H1 (cell line): ENCODE data around the gene CADM1. TPM values are rescaled to one million over a fixed set of nuclear protein-coding genes. Genes with fewer than 3 reads are reported as not detected.

Source experiments
- CTCF ChIA-PET: fragments of 300-600 bp; sonication (Branson Sonifier 250); formaldehyde crosslinking; loops from one replicate; lab custom pipeline; 2021; ENCODE audit not compliant: partially characterized antibody; lab: Charles Lee
- POLR2A ChIA-PET: fragments of 300-600 bp; sonication (Branson Sonifier 250); formaldehyde crosslinking; loops from one replicate; lab custom pipeline; 2021; ENCODE audit warnings: inconsistent platforms; ENCODE audit not compliant: partially characterized antibody; lab: Charles Lee
- DNase-seq, 2 experiments: peaks; one replicate each; pipeline versions ENCODE4 v3.0.0 to v3.0.0-alpha.2; 2010 to 2022; ENCODE audit warnings: low spot score in 2 of 2, low read depth in 1 of 2, mixed read lengths in 1 of 2
- FAIRE-seq: peaks from 2 replicates; lab custom pipeline; 2011; peaks lifted over from hg19 to GRCh38; lab: Jason Lieb, UNC
- H2AFZ ChIP-seq: 2 replicates; pipeline ENCODE4 v1.8.1; 2012; ENCODE audit warnings: low read length, inconsistent platforms
- H2AK5ac ChIP-seq: 2 replicates; pipeline ENCODE4 v1.6.1; 2013; ENCODE audit warnings: low read depth, low read length
- H2BK120ac ChIP-seq: replicated peaks from 2 replicates; pipeline ENCODE3; 2013; ENCODE audit warnings: low read depth, low read length, inconsistent platforms
- H2BK12ac ChIP-seq: 2 replicates; pipeline ENCODE4 v1.6.1; 2013; ENCODE audit warnings: low read depth, low read length
- H2BK15ac ChIP-seq: 2 replicates; pipeline ENCODE4 v1.6.1; 2013; ENCODE audit warnings: low read length
- H2BK20ac ChIP-seq: 2 replicates; pipeline ENCODE4 v1.6.1; 2013; ENCODE audit warnings: low read length
- H2BK5ac ChIP-seq: 2 replicates; pipeline ENCODE4 v1.6.1; 2013; ENCODE audit warnings: low read depth, low read length
- H3K14ac ChIP-seq: 2 replicates; pipeline ENCODE4 v1.6.1; 2013; ENCODE audit warnings: inconsistent platforms; ENCODE audit not compliant: insufficient read length
- H3K18ac ChIP-seq: 2 replicates; pipeline ENCODE4 v1.6.1; 2013; ENCODE audit warnings: low read length; ENCODE audit errors: extremely low read depth
- H3K23ac ChIP-seq: 2 replicates; pipeline ENCODE4 v1.6.1; 2013; ENCODE audit warnings: inconsistent platforms; ENCODE audit not compliant: insufficient read length
- H3K23me2 ChIP-seq: 2 replicates; pipeline ENCODE4 v1.6.1; 2013; ENCODE audit warnings: low read depth, low read length
- H3K27ac ChIP-seq: 2 replicates; pipeline ENCODE4 v1.6.1; 2011; ENCODE audit warnings: low read depth, low read length, inconsistent platforms
- H3K27me3 ChIP-seq, 4 experiments: replicated peaks in 1 of 4; 1 replicate in 1 of 4; 2 replicates in 3 of 4; pipeline versions ENCODE4 v1.6.1 to v1.8.1; 2011 to 2013; ENCODE audit warnings: low read length in 3 of 4, mild to moderate bottlenecking in 3 of 4, inconsistent platforms in 2 of 4, mixed read lengths in 2 of 4, moderate library complexity in 1 of 4; ENCODE audit not compliant: control insufficient read depth in 3 of 4, insufficient read depth in 3 of 4; ENCODE audit errors: extremely low read depth in 1 of 4
- H3K36me3 ChIP-seq, 4 experiments: 2 replicates each; pipeline versions ENCODE4 v1.6.1 to v1.8.1; 2011 to 2013; ENCODE audit warnings: mild to moderate bottlenecking in 4 of 4, low read length in 3 of 4, moderate library complexity in 2 of 4, control low read depth in 1 of 4, inconsistent platforms in 1 of 4; ENCODE audit not compliant: insufficient read depth in 4 of 4, control insufficient read depth in 2 of 4
- H3K4ac ChIP-seq: replicated peaks from 2 replicates; pipeline ENCODE3; 2013; ENCODE audit warnings: low read length, low read depth, mixed read lengths, inconsistent platforms; ENCODE audit not compliant: insufficient read length
- H3K4me1 ChIP-seq, 4 experiments: replicated peaks in 1 of 4; 1 replicate in 1 of 4; 2 replicates in 3 of 4; pipeline versions ENCODE4 v1.6.1 to v1.8.1; 2011 to 2013; ENCODE audit warnings: low read length in 3 of 4, inconsistent platforms in 2 of 4, mixed read lengths in 1 of 4; ENCODE audit not compliant: insufficient read depth in 4 of 4, control insufficient read depth in 3 of 4
- H3K4me2 ChIP-seq, 2 experiments: 2 replicates each; pipeline versions ENCODE4 v1.6.1 to v1.8.1; 2011 to 2013; ENCODE audit warnings: low read depth in 2 of 2, low read length in 2 of 2, control low read depth in 1 of 2, inconsistent platforms in 1 of 2, mild to moderate bottlenecking in 1 of 2; ENCODE audit not compliant: insufficient read depth in 1 of 2
- H3K4me3 ChIP-seq, 4 experiments: fragments of 200-600, 300-600 bp in 1 of 4; sonication (generic), shearing (Covaris generic), sonication (Bioruptor Twin) in 1 of 4; 2 replicates each; pipeline versions ENCODE4 v1.5.1 to v1.8.1; 2011 to 2016; ENCODE audit warnings: low read length in 4 of 4, low read depth in 3 of 4, control low read depth in 2 of 4, inconsistent platforms in 2 of 4, mild to moderate bottlenecking in 2 of 4, mixed read lengths in 1 of 4, moderate library complexity in 1 of 4; ENCODE audit not compliant: insufficient read depth in 2 of 4; ENCODE audit errors: extremely low read depth in 1 of 4
- H3K56ac ChIP-seq: replicated peaks from 2 replicates; pipeline ENCODE3; 2013; ENCODE audit warnings: low read depth, mild to moderate bottlenecking, mixed read lengths, low read length, inconsistent platforms; ENCODE audit not compliant: insufficient read length
- H3K79me1 ChIP-seq: 2 replicates; pipeline ENCODE4 v1.6.1; 2013; ENCODE audit warnings: low read depth, low read length, control low read depth
- H3K79me2 ChIP-seq, 2 experiments: 2 replicates each; pipeline versions ENCODE4 v1.6.1 to v1.8.1; 2012 to 2013; ENCODE audit warnings: low read length in 2 of 2, mild to moderate bottlenecking in 2 of 2, inconsistent platforms in 1 of 2; ENCODE audit not compliant: insufficient read depth in 2 of 2, control insufficient read depth in 1 of 2
- H3K9ac ChIP-seq, 4 experiments: replicated peaks in 1 of 4; 1 replicate in 1 of 4; 2 replicates in 3 of 4; pipeline versions ENCODE4 v1.6.1 to v1.8.1; 2011 to 2013; ENCODE audit warnings: low read depth in 3 of 4, low read length in 3 of 4, control low read depth in 2 of 4, mild to moderate bottlenecking in 2 of 4, moderate library complexity in 2 of 4, inconsistent platforms in 1 of 4; ENCODE audit errors: extremely low read depth in 1 of 4
- H3K9me3 ChIP-seq, 2 experiments: 2 replicates each; pipeline versions ENCODE4 v1.6.1 to v1.8.1; 2012 to 2013; ENCODE audit warnings: mild to moderate bottlenecking in 2 of 2, moderate library complexity in 2 of 2, control low read depth in 1 of 2, inconsistent platforms in 1 of 2, low read depth in 1 of 2, low read length in 1 of 2, mixed read lengths in 1 of 2; ENCODE audit not compliant: insufficient read depth in 2 of 2
- H4K20me1 ChIP-seq, 2 experiments: replicated peaks in 1 of 2; 2 replicates each; pipeline versions ENCODE3 to v1.8.1; 2011 to 2013; ENCODE audit warnings: inconsistent platforms in 2 of 2, low read length in 2 of 2, mild to moderate bottlenecking in 1 of 2; ENCODE audit not compliant: insufficient read depth in 2 of 2, control insufficient read depth in 1 of 2
- H4K5ac ChIP-seq: 2 replicates; pipeline ENCODE4 v1.6.1; 2013; ENCODE audit warnings: low read length, low read depth, mixed read lengths, inconsistent platforms; ENCODE audit not compliant: insufficient read length
- H4K8ac ChIP-seq: 2 replicates; pipeline ENCODE4 v1.8.0; 2013; ENCODE audit warnings: mild to moderate bottlenecking, moderate library complexity, low read length, inconsistent platforms; ENCODE audit not compliant: insufficient read depth; ENCODE audit errors: extremely low read depth
- H4K91ac ChIP-seq: replicated peaks from 2 replicates; pipeline ENCODE3; 2013; ENCODE audit warnings: low read length, mixed read lengths, inconsistent platforms; ENCODE audit not compliant: insufficient read length
- ATF3 ChIP-seq: IDR thresholded peaks from 2 replicates; pipeline ENCODE4 v1.6.1; 2011; ENCODE audit warnings: low read depth, mild to moderate bottlenecking, low read length; ENCODE audit not compliant: insufficient read depth
- BACH1 ChIP-seq: IDR thresholded peaks from 2 replicates; pipeline ENCODE4 v1.6.1; 2012; ENCODE audit warnings: low read length, improper control_type of control experiment
- CBX8 ChIP-seq: fragments of 300-800, 300-1000 bp; sonication (generic); IDR thresholded peaks from 2 replicates; pipeline ENCODE4 v1.7.1; 2016; ENCODE audit warnings: low read depth, low read length, borderline replicate concordance
- GTF2F1 ChIP-seq: IDR thresholded peaks from 2 replicates; pipeline ENCODE4 v1.6.1; 2012; ENCODE audit warnings: low read depth, low read length, improper control_type of control experiment, borderline replicate concordance
- MAX ChIP-seq: IDR thresholded peaks from 2 replicates; pipeline ENCODE4 v1.6.1; 2012; ENCODE audit warnings: inconsistent platforms
- NRF1 ChIP-seq: IDR thresholded peaks from 2 replicates; pipeline ENCODE4 v1.6.1; 2011; ENCODE audit warnings: mild to moderate bottlenecking, low read depth, low read length, improper control_type of control experiment
- SAP30 ChIP-seq: fragments of 300-600 bp; sonication (generic); IDR thresholded peaks from 2 replicates; pipeline ENCODE4 v1.7.1; 2012; ENCODE audit warnings: low read length, moderate library complexity, mild to moderate bottlenecking, inconsistent platforms; ENCODE audit not compliant: insufficient read depth, insufficient replicate concordance
- SIN3A ChIP-seq, 2 experiments: IDR thresholded peaks in 1 of 2; conservative IDR thresholded peaks in 1 of 2; 2 replicates each; pipeline ENCODE4 v1.6.1; 2011 to 2012; ENCODE audit warnings: low read length in 2 of 2, improper control_type of control experiment in 1 of 2, low read depth in 1 of 2, mild to moderate bottlenecking in 1 of 2
- SP2 ChIP-seq: IDR thresholded peaks from 2 replicates; pipeline ENCODE4 v1.6.1; 2012; ENCODE audit warnings: mild to moderate bottlenecking, low read length, inconsistent platforms
- TEAD4 ChIP-seq: IDR thresholded peaks from 2 replicates; pipeline ENCODE4 v1.6.1; 2012; ENCODE audit warnings: low read depth, low read length, inconsistent platforms, mixed read lengths
- USF2 ChIP-seq: IDR thresholded peaks from 2 replicates; pipeline ENCODE4 v1.6.1; 2011; ENCODE audit warnings: low read length, improper control_type of control experiment
- WGBS, 2 experiments: shearing (Covaris generic) in 1 of 2; methylation state at CpG; one replicate each; pipeline versions ENCODE4 v1.1.6 to v1.1.7; 2013 to 2015; ENCODE audit warnings: low lambda C conversion rate in 2 of 2, mixed read lengths in 2 of 2, inconsistent platforms in 1 of 2, low coverage in 1 of 2, missing lambda C conversion rate in 1 of 2; ENCODE audit not compliant: insufficient replicate concordance in 2 of 2, insufficient coverage in 1 of 2, insufficient read length in 1 of 2; ENCODE audit errors: extremely low coverage in 1 of 2, missing lambda C conversion rate in 1 of 2; 5-methylcytosine and 5-hydroxymethylcytosine counted together
- polyA plus RNA-seq, 7 experiments: library from polyadenylated mRNA; depleted of rRNA in 3 of 7; stranded (reverse) in 5 of 7; unstranded in 2 of 7; fragments of >200 nt in 5 of 7; fragments of 200-250 nt in 2 of 7; gene quantifications; 1 replicate in 5 of 7; 2 replicates in 1 of 7; 4 replicates in 1 of 7; pipeline versions ENCODE4 v1.2.1 to v1.2.3, GENCODE V29; 2011 to 2013; ENCODE audit warnings: missing spikeins in 2 of 7, mixed read lengths in 2 of 7
- total RNA-seq: library from RNA; stranded (reverse); fragmentation: NEBNext Ultra II Directional; extraction: Animal tissue kit (Norgen Biotek cat#: 25700); gene quantifications from 2 replicates; pipeline ENCODE4 v1.2.1, GENCODE V29; 2021

CADM1 gene
- total and polyA plus RNA-seq, 2 of the 8 experiments (the other 6 are each of a cell fraction or from before 2014, with no cell fraction given) = 8.3 to 25.3 TPM

GRCh38 chr11:115523727-115524399, 19.6 kb upstream of the CADM1 start:
- H4K5ac ChIP-seq = no peak overlapping the region
- H3K18ac ChIP-seq = no peak overlapping the region
- no peaks in the 10 kb centered on the region for H3K23me2 ChIP-seq
- H3K27me3 ChIP-seq = no peaks in the 10 kb centered on the region
- no peaks in the 10 kb centered on the region for H3K36me3 ChIP-seq
- ChIA-PET CTCF (interaction anchor here (0.7 to 2.3 kb wide), 7 partner anchors 9 to 199 kb away, joined by 3 to 11 read pairs (median 5); no protein-coding TSS in a partner anchor), POLR2A (no interaction called here)
- no peaks in the 10 kb centered on the region for H3K79me2 ChIP-seq
- no peak overlapping the region for H2BK120ac ChIP-seq
- H3K9me3 ChIP-seq = no peaks in the 10 kb centered on the region
- no peak overlapping the region for H4K91ac ChIP-seq
- no peak overlapping the region for H2AFZ ChIP-seq
- H3K79me1 ChIP-seq = no peaks in the 10 kb centered on the region
- no peak overlapping the region for H3K4ac ChIP-seq
- H3K23ac ChIP-seq = no peak overlapping the region
- H3K14ac ChIP-seq = no peak overlapping the region
- H3K27ac ChIP-seq = no peak overlapping the region
- no peak overlapping the region for H4K8ac ChIP-seq
- FAIRE-seq (no peak), DNase-seq (no peak)
- no peak overlapping the region for H2BK5ac ChIP-seq
- 93% methylated on average over 2 of the region's 2 CpGs; no CpG with 5 or more reads in 1 of the 2 experiments for WGBS, 2 experiments
- H2BK12ac ChIP-seq = no peak overlapping the region
- no peaks in the 10 kb centered on the region for H4K20me1 ChIP-seq
- no peak overlapping the region for H3K56ac ChIP-seq
- no peak overlapping the region for H3K4me3 ChIP-seq
- H2AK5ac ChIP-seq = no peak overlapping the region
- no peak overlapping the region for H2BK20ac ChIP-seq
- no peak overlapping the region for H3K4me2 ChIP-seq
- peaks cover 2 to 8% (median 6%) of the 10 kb centered on the region in 4 experiments; a peak in 6 of 7 replicates for H3K4me1 ChIP-seq
- no peak overlapping the region for H2BK15ac ChIP-seq
- no peak overlapping the region for H3K9ac ChIP-seq
- no peak for TF ChIP-seq ATF3
- TF ChIP-seq USF2 = no peak
- no peak for TF ChIP-seq GTF2F1
- no peak for TF ChIP-seq SIN3A (conservative IDR thresholded peaks at IDR 0.05 in 1 of 2, IDR thresholded peaks at IDR 0.05 in 1 of 2; ENCODE audit: low read depth in 1 of 2, low read length in 2 of 2)
- TF ChIP-seq NRF1 = no peak
- no peak for TF ChIP-seq TEAD4
- TF ChIP-seq MAX = no peak
- no peak for TF ChIP-seq BACH1
- no peak for TF ChIP-seq SP2
- no peak for TF ChIP-seq SAP30
- TF ChIP-seq CBX8 = no peak
